SU-DHL-6 (cell line): Measurements from ENCODE around the gene GHR.

Source experiments
- CTCF ChIP-seq: fragments of 200-600 bp; sonication (generic); IDR thresholded peaks from one replicate; pipeline ENCODE4 v1.5.1; 2017; ENCODE audit warnings: antibody characterized with exemption, mild to moderate bottlenecking, low read length, moderate library complexity; ENCODE audit not compliant: insufficient read depth, poor library complexity, severe bottlenecking
- EZH2phosphoT487 ChIP-seq: fragments of 200-600 bp; sonication (generic), shearing (Covaris generic); conservative IDR thresholded peaks from 2 replicates; pipeline ENCODE4 v1.6.1; 2018; ENCODE audit warnings: mild to moderate bottlenecking, antibody characterized with exemption, low read length, moderate library complexity, mixed read lengths

- TF ChIP-seq CTCF = no peak
- TF ChIP-seq EZH2phosphoT487 = no peak
These were observed 189.6 kb downstream of the GHR start for GRCh38 chr5:42612750-42613366.
